HT-29 (cell line): ENCODE measurements around the gene KIAA1328. TPM values are rescaled to one million over a fixed set of nuclear protein-coding genes. Genes with fewer than 3 reads are reported as not detected.
"Not testable (repeated sequence)": the region's sequence is repeated elsewhere in the genome, so short reads cannot be mapped to it uniquely, and the experiment has no call there.

Experiments used
- DNase-seq: peaks from one replicate; pipeline ENCODE4 v3.0.0-alpha.2; 2015; ENCODE audit warnings: low spot score
- total RNA-seq: library from RNA; depleted of rRNA; stranded (reverse); fragments of >200 nt; shearing (Covaris generic); gene quantifications from 2 replicates; pipeline ENCODE4 v1.2.3, GENCODE V29; 2014

KIAA1328 gene
- total RNA-seq, 1 experiment from 2014 or later: 1.8 TPM

- DNase-seq: no peak
Measured at GRCh38 chr18:37139876-37140275, 310.9 kb downstream of the KIAA1328 start.

- DNase-seq: no peak
Measured at GRCh38 chr18:37144921-37145320, 316.0 kb downstream of the KIAA1328 start.

- no peak for DNase-seq
Measured at GRCh38 chr18:37156330-37156942, 327.5 kb downstream of the KIAA1328 start.

GRCh38 chr18:37160038-37160820 is 331.3 kb downstream of the KIAA1328 start:
- DNase-seq: no peak

- DNase-seq: no peak
Measured at GRCh38 chr18:37161491-37161890, 332.6 kb downstream of the KIAA1328 start.

GRCh38 chr18:37162551-37162950 is 333.6 kb downstream of the KIAA1328 start:
- DNase-seq: no peak

- no peak for DNase-seq
Measured at GRCh38 chr18:37163119-37163518, 334.2 kb downstream of the KIAA1328 start.

GRCh38 chr18:37166491-37166890 is 337.6 kb downstream of the KIAA1328 start:
- no peak for DNase-seq

- not testable (repeated sequence) for DNase-seq
Measured at GRCh38 chr18:37166966-37167365, 338.0 kb downstream of the KIAA1328 start.

GRCh38 chr18:37170984-37171383 is 342.1 kb downstream of the KIAA1328 start:
- DNase-seq: no peak

- no peak for DNase-seq
Measured at GRCh38 chr18:37173384-37173783, 344.5 kb downstream of the KIAA1328 start.

- no peak for DNase-seq
Measured at GRCh38 chr18:37175727-37176620, 347.0 kb downstream of the KIAA1328 start.

- DNase-seq: no peak
Measured at GRCh38 chr18:37176621-37176934, 347.7 kb downstream of the KIAA1328 start.

- no peak for DNase-seq
Measured at GRCh38 chr18:37179384-37179783, 350.5 kb downstream of the KIAA1328 start.

GRCh38 chr18:37180086-37180485 is 351.2 kb downstream of the KIAA1328 start:
- no peak for DNase-seq

GRCh38 chr18:37182340-37183135 is 353.6 kb downstream of the KIAA1328 start:
- no peak for DNase-seq

GRCh38 chr18:37184209-37184868 is 355.4 kb downstream of the KIAA1328 start:
- no peak for DNase-seq

- no peak for DNase-seq
Measured at GRCh38 chr18:37188016-37188791, 359.3 kb downstream of the KIAA1328 start.

GRCh38 chr18:37199741-37200140 is 370.8 kb downstream of the KIAA1328 start:
- no peak for DNase-seq

- DNase-seq: peak; percentile 7
Measured at GRCh38 chr18:37207343-37207742, 378.4 kb downstream of the KIAA1328 start.
